GF-D8 (cell line): ENCODE results near the gene ARMH1.

ENCODE experiments used
- DNase-seq: peaks from one replicate; lab custom pipeline; 2025; lab: John Stamatoyannopoulos, UW

Gene ARMH1

DNA sequence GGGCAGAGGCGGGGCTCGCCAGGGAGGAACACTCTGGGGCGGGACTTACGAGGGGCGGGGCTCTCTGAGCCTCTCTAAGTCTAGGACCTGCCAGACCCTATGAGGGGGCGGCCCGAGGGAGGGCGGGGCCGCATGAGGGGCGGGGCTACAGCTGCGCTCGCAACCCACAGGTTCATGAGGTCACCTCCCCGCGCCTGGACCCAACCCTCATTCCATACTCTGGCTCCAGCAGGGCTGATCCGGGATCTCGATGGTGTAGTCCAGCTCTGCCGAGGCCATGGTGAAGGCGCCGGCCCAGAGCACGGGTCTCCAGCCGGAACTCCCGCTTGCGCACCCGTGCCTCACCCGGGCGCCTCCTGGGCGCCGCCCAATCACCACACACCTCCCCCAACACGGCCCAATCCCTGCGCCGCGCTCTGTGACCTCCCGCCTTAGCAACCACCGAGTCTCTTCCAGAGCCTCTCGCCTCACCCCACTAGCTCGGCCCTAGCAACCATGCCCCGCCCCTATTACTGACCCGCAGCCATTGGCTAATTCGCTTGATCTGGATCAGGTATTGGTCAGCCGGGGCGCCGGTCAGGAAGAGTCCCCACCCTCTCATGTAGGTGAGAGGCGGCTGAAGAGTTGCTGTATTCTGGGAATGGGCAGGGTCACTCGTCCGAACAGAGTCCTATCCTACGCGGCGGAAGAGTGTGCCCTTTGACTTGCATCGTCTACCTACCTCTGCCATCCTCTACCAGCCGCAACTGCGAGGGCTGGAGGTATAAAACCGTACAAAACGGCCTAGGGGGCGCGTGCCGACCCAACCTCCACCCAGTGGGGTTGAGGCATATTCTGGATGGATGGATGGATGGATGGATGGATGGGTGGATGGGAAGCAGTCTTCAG, at the start of gene ARMH1, which contains the start of gene TMEM53:
Gene ARMH1, plus strand, starts transcription at position 602 of the 888 bp plus-strand sequence. CDS start 14,984 bp downstream, outside the sequence.
Gene TMEM53, minus strand, starts transcription at position 369 of the 888 bp plus-strand sequence. Its CDS starts 90 bp downstream, at position 279.
- DNase-seq: peak; percentile 98

DNA sequence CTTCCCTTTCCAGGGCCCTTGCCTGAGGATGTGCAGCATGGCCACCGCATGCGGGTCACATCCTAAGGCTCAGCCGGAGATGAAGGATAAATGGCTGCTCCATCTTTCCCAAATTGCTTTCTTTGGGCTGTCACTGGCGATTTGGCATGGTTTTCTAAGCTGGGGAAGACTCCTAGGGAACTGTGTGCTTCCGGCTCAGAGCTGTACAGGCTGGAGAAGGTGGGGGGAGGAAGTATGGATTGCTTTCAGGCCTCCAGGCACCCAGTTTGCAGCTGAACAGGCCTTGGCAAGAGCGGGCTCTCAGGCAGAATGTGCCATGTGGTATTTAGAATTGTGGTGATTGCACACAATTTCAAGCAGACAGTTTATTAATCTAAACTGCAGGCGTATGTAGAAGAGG, 49.2 kb upstream of the ARMH1 start:
- DNase-seq: no peak

DNA sequence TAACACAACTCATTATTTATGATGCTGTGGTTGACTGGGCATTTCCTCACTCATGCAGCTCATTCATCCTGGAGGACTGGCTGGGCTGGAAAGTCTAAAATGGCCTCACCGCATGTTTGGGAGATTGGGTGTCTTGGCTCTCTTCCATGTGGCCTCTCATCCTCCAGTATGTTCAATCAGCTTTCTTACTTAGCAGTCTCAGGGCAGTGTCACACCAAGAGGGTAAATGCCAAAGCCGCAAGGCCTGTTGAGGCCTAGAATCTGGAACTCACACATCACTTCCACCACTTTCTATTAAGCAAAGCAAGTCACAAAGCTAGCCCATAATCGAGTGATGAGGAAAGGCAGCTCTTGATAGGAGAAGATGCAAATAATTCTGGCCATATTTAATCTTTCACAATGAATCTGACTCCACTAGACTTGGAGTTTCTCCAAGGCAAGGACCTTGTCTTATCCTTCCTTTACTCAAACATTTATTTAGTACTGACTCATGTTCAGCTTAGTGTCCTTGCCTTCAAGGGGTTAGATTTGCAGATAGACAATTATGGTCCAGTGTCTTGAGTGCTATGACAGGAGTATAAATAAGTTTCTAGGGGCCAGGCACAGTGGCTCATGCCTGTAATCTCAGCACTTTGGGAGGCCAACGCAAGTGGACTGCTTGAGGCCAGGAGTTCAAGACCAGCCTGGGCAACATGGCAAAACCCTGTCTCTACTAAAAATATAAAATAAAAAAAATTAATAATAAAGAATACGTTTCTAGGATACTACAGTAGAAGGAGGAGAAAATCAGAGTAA, 45.4 kb upstream of the ARMH1 start:
- no peak for DNase-seq

- no peak for DNase-seq
Observed at GRCh38 chr1:44630116-44630515, 44.4 kb upstream of the ARMH1 start.

DNA sequence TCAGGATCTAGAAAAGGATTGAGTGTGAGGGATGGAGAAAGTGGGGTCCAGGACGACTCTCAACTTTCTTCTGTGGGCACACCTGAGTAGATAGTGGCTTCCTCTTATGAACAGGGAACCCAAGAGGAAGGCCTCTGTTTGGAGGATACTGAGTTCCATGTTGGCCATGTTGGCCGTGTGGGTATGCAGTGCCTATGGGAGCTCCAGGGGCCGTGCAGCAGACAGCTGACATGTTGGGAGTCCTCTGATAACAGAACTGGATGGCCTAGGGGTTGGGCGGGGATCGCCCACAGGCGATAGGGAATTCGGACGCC, 43.2 kb upstream of the ARMH1 start:
- DNase-seq: no peak

DNA sequence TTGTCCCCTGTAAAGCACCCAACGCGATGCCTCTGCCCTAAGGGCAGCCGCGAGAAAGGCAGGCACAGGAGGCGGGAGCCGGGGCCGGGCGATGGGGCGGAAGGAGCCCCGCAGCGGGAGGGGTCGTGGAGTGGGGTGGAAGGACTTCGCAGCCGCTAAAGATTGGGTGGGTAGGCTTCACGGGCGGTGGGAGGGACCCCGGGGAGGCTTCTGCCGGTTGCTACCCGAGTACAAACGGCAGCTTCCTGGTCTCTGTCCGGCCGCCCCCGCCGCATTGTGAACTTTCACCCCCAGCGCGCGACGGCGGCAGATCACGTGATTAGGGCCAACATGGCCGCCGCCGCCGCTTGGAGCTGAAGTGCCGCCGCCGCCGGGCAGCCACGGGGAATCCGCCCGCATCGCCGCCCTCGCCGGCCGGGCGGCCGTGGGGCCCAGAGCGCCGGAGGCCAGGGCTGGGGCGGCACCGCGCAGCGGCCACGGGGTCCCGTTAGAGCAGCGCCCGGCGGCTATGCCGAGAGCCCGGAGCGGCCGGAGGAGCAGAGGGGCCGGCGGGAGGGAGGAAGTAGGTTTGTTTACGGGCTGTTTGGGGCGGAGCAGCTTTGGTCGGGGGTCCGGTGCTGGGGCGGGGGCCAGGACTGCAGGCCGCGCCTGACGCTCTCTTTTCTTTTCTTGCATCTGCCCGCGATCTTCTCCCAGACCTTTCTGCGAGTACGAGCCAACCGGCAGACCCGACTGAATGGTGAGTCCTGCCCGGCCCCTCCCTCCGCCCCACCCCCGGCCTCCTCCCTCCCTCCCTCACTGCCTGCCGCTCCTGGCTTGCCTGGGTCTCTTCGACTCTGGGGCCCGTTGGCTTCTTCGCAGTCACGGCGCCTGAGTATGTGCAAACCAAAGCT, 42.6 kb upstream of the ARMH1 start:
- DNase-seq: peak; percentile 56

- DNase-seq: no peak
Observed at GRCh38 chr1:44632598-44632997, 41.9 kb upstream of the ARMH1 start.

DNA sequence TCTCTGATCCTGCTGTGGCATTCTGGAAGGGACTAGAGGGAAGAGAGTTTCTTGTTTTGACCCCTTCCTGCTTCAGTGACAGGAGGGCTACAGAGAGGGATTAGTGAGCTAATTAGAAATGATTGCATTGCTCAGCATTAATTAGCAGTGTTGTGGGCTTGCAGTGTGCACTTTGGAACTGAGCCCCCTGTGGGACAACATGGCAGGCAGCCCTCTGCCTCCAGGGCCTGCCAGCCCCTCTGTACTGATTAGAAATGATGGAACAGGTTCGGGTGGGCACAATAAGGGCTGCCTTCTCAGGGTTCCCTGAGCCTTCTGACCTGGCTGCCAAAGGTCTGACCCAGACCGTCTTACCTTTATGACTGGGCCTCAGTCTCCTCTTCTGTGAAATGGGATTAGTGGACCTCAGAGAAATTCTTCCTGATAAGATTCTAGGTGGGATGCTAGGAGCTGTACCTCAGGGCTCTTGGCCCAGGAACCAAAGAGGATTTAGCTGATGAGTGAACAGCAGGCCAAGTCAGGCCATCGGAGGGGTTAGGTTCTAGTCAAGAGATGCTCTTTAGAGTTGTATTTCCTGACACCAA, 39.8 kb upstream of the ARMH1 start:
- DNase-seq: no peak

DNA sequence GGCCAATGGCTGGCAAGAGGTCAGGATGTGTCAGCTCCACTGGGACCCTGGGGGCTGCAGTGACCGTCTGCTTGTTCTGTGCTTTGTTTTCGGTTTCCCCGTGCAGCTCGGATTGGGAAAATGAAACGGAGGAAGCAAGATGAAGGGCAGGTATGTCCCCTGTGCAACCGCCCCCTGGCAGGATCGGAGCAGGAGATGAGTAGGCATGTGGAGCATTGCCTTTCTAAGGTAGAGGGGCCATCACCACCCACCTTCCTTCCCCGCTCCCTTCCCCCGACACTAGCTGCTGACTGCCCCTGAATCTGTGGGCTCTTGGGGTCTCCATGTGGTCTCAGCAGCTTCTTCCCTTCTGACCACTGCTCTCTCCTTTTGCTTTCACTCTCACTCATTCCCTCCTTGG, 39.1 kb upstream of the ARMH1 start:
- DNase-seq: no peak

DNA sequence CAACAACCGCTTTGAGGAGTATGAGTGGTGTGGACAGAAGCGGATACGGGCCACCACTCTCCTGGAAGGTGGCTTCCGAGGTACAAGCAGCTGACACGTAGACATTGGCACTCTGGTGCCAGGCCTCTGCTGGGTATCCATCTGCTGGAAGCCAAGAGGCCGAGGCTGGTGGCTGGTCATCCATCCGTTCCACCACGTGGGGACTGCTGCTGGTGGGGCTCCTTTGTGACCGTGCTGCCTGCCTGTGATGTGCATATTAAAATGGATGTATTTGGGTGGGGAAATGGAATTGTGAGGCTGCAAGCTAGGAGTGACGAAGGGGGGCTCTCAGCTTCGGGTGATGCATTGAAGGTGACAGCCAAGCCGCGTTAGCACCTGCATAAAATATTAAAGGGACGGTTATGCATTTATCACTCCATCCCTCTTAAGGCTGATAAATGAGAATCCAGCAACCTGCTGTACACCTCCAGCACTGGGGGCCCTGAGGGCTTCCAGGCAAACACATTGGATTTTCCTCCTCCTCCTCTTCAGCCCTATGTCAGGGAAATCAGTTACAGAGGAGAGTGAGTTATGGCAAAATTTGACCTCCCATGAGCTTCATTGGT, 38.3 kb upstream of the ARMH1 start:
- no peak for DNase-seq

- DNase-seq: no peak
Observed at GRCh38 chr1:44636688-44637598, 37.6 kb upstream of the ARMH1 start.

DNA sequence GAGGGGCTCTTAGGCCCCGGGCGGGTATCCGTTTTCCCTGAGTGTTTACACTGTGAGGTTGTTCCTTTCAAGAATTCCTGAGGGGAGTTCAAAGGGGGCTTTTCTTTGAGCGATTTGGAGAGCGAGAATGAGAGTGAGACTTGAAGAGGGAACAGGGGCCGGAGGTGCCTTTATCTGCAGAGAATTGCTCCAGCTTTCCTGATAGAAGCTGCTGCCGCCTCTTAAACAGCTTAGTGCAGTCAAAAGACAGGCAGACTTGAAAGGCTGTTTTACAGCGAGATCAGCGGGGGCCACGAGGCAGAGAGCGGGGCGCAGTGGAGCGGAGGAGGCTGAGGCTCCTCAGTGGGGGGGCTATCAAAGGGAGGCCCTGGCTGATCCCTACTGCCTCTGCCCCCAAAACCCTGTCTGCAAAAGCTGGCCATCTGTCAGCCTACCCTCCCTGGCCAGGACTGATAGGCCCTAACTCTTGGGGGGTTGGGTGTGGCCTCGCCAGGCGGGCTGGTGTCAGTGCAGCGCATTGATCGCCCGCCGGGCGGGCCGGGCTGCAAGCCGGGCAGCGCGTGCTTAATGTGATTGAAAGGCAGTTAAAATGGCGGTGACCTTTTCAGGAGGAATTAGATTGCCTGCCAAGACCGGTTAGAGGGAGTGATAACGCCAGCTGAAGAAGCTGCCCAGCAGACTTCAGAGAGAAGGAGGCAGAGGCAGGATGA, 36.7 kb upstream of the ARMH1 start:
- DNase-seq: no peak

- no peak for DNase-seq
Observed at GRCh38 chr1:44640200-44640853, 34.2 kb upstream of the ARMH1 start.

DNA sequence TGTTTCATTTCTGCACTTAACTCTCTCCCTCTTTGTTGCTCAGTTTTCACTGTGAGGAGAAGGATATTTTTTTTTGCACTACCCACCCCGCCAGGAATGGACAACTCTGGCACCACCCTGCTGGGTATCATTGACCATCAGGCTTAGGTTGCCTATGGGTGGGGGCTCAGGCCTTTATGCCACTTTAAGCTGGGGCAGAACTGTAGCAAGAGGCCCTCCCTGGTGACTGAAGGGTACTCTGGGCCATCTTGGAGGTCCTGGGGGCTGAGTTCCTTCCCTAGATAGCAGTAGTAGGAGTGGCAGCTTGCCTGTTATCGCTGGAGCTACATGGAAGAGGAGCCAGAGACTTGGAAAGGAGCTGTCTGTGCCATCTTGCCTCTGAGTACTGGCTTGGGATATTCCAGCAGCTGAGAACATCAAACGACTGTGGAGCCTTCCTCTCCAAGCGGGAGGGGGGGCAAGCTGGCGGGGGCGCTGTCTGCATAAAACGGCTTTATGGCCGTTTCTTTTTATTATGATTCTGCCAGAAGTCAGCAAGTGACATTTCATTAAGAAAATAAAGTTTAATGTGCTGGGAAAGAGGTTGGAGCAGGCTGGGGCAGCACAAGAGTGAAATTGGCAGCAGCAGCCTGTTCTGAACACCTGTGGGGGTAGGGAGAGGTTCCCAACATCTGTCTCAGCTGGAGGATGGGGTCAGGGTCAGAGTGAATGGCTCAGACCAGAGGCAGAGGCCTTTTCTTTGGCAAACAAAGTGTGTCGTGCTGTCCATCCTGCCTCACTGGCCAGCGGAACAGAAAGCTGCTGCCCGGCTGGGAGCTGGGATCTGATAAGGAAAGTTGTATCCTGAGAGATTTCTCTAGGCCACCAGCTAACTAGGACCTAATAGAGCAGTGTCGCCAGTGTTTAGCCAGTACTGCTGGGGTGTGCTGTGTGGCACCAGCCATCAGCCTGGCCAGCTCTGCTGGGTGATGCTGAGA, 33.1 kb upstream of the ARMH1 start:
- DNase-seq: no peak

DNA sequence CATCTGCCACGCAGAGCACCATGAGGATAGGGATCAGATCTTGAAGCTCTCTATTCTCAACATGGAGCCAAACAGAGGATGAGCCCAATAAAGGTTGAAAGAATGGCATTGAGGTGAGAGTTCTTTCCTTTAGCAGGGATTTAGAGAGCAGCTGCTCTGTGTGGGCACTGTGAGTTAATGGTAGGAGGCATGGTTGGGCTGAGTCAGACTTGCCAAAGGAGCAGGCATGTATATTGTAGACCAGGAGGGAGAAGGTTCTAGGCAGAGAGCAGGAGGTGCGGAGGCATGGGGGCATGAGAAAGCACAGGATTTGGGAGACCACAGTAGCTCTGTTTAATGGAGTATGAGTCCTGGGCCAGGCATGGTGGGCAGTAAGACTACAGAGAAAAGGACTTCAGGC, 32.3 kb upstream of the ARMH1 start:
- DNase-seq: no peak

- DNase-seq: no peak
Observed at GRCh38 chr1:44642925-44643324, 31.6 kb upstream of the ARMH1 start.

DNA sequence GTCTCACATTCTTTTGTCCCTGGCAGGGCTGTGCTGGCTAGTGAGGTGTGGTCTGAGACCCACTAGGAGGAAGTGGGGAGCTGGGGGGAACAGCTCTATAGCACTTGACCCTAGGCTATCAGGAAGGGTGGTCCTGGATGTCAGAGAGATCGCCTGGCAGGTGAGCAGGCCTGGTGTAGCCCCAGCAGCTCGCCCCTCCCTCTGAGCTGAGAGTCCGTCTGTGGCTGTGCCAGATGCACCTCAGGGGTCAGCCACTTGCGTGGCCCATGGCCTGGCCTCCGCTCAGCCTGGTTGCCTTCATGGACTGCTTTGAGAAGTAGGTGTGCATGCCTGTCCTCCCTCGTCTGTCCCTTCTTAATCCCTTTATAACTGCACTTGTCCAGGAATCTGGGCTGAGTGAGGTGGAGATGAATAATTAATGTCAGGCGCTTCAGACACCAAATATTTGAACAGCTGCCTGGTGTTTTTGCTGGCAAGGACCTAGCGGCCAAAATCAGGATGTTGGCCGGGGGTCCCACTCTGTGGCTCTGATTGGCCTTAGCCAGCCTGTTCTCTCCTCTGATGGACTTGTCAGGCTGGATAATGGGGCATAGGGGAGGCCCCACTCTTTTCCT, 30.7 kb upstream of the ARMH1 start:
- DNase-seq: no peak
